GM12878 (cell line): ENCODE data around the gene RFX3. TPM values are rescaled to one million over a fixed set of nuclear protein-coding genes. Genes with fewer than 3 reads are reported as not detected.

Source experiments
- ATAC-seq: fragments of 200-7000 bp; cut with Tn5 transposase; 3 replicates; pipeline ENCODE4 v1.9.1; 2020; ENCODE audit warnings: mild to moderate bottlenecking, moderate library complexity
- BruUV-seq: library from RNA; stranded (reverse); fragments of 400-500 nt; replicated peaks from 2 replicates; lab custom pipeline; 2021; lab: Mats Ljungman, UMichigan
- CTCF ChIA-PET: fragments of 300-600 bp; sonication (Branson Sonifier 250); formaldehyde crosslinking; extraction: SDS; loops from one replicate; lab custom pipeline; 2021; ENCODE audit warnings: inconsistent platforms; lab: Yijun Ruan, JAX
- POLR2A ChIA-PET: fragments of 350-600 bp; formaldehyde crosslinking; extraction: SDS; loops from one replicate; lab custom pipeline; 2021; ENCODE audit warnings: inconsistent platforms; lab: Charles Lee
- RAD21 ChIA-PET: fragments of 300-600 bp; sonication (Branson Sonifier 250); formaldehyde crosslinking; loops from one replicate; lab custom pipeline; 2023; ENCODE audit warnings: antibody characterized with exemption; ENCODE audit not compliant: unreplicated experiment; lab: Charles Lee
- SMC1A ChIA-PET: fragments of 300-600 bp; sonication (Branson Sonifier 250); formaldehyde crosslinking; loops from one replicate; lab custom pipeline; 2023; ENCODE audit not compliant: unreplicated experiment, uncharacterized antibody; lab: Charles Lee
- DNase-seq: peaks from one replicate; pipeline ENCODE4 v3.0.0-alpha.2; 2011; ENCODE audit warnings: low read depth, low spot score
- FAIRE-seq: peaks from 3 replicates; lab custom pipeline; 2011; peaks lifted over from hg19 to GRCh38; lab: Jason Lieb, UNC
- H2AFZ ChIP-seq: 2 replicates; pipeline ENCODE4 v1.6.0; 2011; ENCODE audit warnings: low read depth, low read length, control low read depth; ENCODE audit not compliant: control insufficient read depth
- H3K27ac ChIP-seq: 2 replicates; pipeline ENCODE4 v1.5.1; 2011; ENCODE audit warnings: control low read depth; ENCODE audit not compliant: control insufficient read depth, insufficient read depth
- H3K27me3 ChIP-seq, 2 experiments: replicated peaks in 1 of 2; 2 replicates each; pipeline versions ENCODE4 v1.6.0 to v1.6.1; 2011; ENCODE audit warnings: low read length in 1 of 2; ENCODE audit not compliant: control insufficient read depth in 2 of 2, insufficient read depth in 2 of 2
- H3K36me3 ChIP-seq, 2 experiments: 2 replicates each; pipeline ENCODE4 v1.5.1; 2011; ENCODE audit warnings: low read length in 1 of 2; ENCODE audit not compliant: control insufficient read depth in 2 of 2, insufficient read depth in 2 of 2
- H3K4me1 ChIP-seq: 2 replicates; pipeline ENCODE4 v1.6.1; 2011; ENCODE audit warnings: mild to moderate bottlenecking, low read length, moderate library complexity, mixed read lengths; ENCODE audit not compliant: control insufficient read depth, insufficient read depth
- H3K4me2 ChIP-seq: 2 replicates; pipeline ENCODE4 v1.6.0; 2011; ENCODE audit warnings: control low read depth; ENCODE audit not compliant: control insufficient read depth, insufficient read depth
- H3K4me3 ChIP-seq: fragments of 200-600 bp; sonication (generic); 2 replicates; pipeline ENCODE4 v1.5.1; 2016
- H3K79me2 ChIP-seq: 2 replicates; pipeline ENCODE4 v1.6.0; 2011; ENCODE audit warnings: low read length; ENCODE audit not compliant: control insufficient read depth, insufficient read depth
- H3K9ac ChIP-seq: 2 replicates; pipeline ENCODE4 v1.8.0; 2011; ENCODE audit warnings: low read length, control low read depth, mixed read lengths; ENCODE audit not compliant: control insufficient read depth, insufficient read depth
- H3K9me3 ChIP-seq: replicated peaks from 3 replicates; pipeline ENCODE4 v1.5.1; 2011; ENCODE audit warnings: mild to moderate bottlenecking, low read length; ENCODE audit not compliant: control insufficient read depth, insufficient read depth
- H4K20me1 ChIP-seq: 2 replicates; pipeline ENCODE4 v1.6.0; 2011; ENCODE audit not compliant: control insufficient read depth, insufficient read depth
- BCL11A ChIP-seq: IDR thresholded peaks from 2 replicates; pipeline ENCODE4 v1.6.1; 2011; ENCODE audit warnings: low read depth, low read length
- BHLHE40 ChIP-seq, 2 experiments: fragments of 450-650 bp in 1 of 2; IDR thresholded peaks; 2 replicates each; pipeline ENCODE4 v1.6.1; 2011 to 2017; ENCODE audit warnings: low read depth in 2 of 2, borderline replicate concordance in 1 of 2, improper control_type of control experiment in 1 of 2, low read length in 1 of 2, mild to moderate bottlenecking in 1 of 2
- CBX3 ChIP-seq: fragments of 200-600 bp; sonication (generic); IDR thresholded peaks from 2 replicates; pipeline ENCODE4 v1.6.1; 2016; ENCODE audit warnings: low read depth, borderline replicate concordance
- CBX5 ChIP-seq: sonication (generic); IDR thresholded peaks from 2 replicates; pipeline ENCODE4 v1.6.1; 2016; ENCODE audit warnings: low read depth, moderate library complexity, mild to moderate bottlenecking, inconsistent platforms
- CHD1 ChIP-seq: IDR thresholded peaks from 2 replicates; pipeline ENCODE4 v1.6.1; 2012; ENCODE audit warnings: low read depth, low read length, improper control_type of control experiment
- DPF2 ChIP-seq: fragments of 450-650 bp; IDR thresholded peaks from 2 replicates; pipeline ENCODE4 v1.6.1; 2017; ENCODE audit warnings: mild to moderate bottlenecking
- IRF4 ChIP-seq: IDR thresholded peaks from 2 replicates; pipeline ENCODE4 v1.6.1; 2011; ENCODE audit warnings: low read depth, low read length
- JUNB ChIP-seq: IDR thresholded peaks from 2 replicates; pipeline ENCODE4 v1.6.1; 2016; ENCODE audit warnings: antibody characterized with exemption, mild to moderate bottlenecking
- POLR2A ChIP-seq: IDR thresholded peaks from 2 replicates; pipeline ENCODE4 v1.6.1; 2011; ENCODE audit warnings: low read depth, mild to moderate bottlenecking, low read length
- RELA ChIP-seq: fragments of 450-650 bp; IDR thresholded peaks from 2 replicates; pipeline ENCODE4 v1.8.0; 2014; ENCODE audit warnings: borderline replicate concordance; ENCODE audit not compliant: partially characterized antibody
- SP1 ChIP-seq: IDR thresholded peaks from one replicate; pipeline ENCODE4 v1.6.1; 2011; ENCODE audit warnings: low read depth, low read length
- TCF7 ChIP-seq: IDR thresholded peaks from 2 replicates; pipeline ENCODE4 v1.6.1; 2014; ENCODE audit warnings: antibody characterized with exemption, borderline replicate concordance
- ZBTB40 ChIP-seq: fragments of 450-650 bp; IDR thresholded peaks from 2 replicates; pipeline ENCODE4 v1.6.1; 2016; ENCODE audit warnings: mild to moderate bottlenecking, moderate library complexity, borderline replicate concordance
- WGBS: methylation state at CpG from one replicate; pipeline ENCODE4 v1.1.6; 2016; ENCODE audit warnings: low lambda C conversion rate; ENCODE audit not compliant: insufficient replicate concordance, insufficient coverage; ENCODE audit errors: missing lambda C conversion rate; 5-methylcytosine and 5-hydroxymethylcytosine counted together
- in situ Hi-C: fragments of 300-500 bp; cut with MboI; formaldehyde crosslinking; loops from 9 replicates; pipeline ENCODE4 v1.14.3; 2018; ENCODE audit warnings: mixed read lengths
- intact Hi-C: fragments of 100-400 bp; cut with micrococcal nuclease; formaldehyde crosslinking; loops from one replicate; pipeline ENCODE4 v1.14.2; 2022; ENCODE audit not compliant: unreplicated experiment
- polyA plus RNA-seq, 11 experiments: library from polyadenylated mRNA; depleted of rRNA in 4 of 11; unstranded in 6 of 11; stranded (reverse) in 5 of 11; fragments of >200 nt; fragmentation: Nextera tagmentation in 4 of 11; fragmentation: Illumina TruSeq in 1 of 11; extraction: Ambion mirVana in 4 of 11; extraction: Trizol in 1 of 11; gene quantifications; 1 replicate in 1 of 11; 2 replicates in 10 of 11; pipeline versions ENCODE4 v1.2.1 to v1.2.3, GENCODE V29; 2011 to 2016; ENCODE audit warnings: inconsistent platforms in 2 of 11, missing spikeins in 2 of 11, low read depth in 1 of 11
- total RNA-seq, 4 experiments: library from RNA; depleted of rRNA in 3 of 4; stranded (reverse); fragments of >200 nt in 3 of 4; fragmentation: Illumina TruSeq in 1 of 4; extraction: Trizol in 1 of 4; gene quantifications; 2 replicates each; pipeline versions ENCODE4 v1.2.1 to v1.2.3, GENCODE V29; 2013 to 2021

RFX3 gene
- total and polyA plus RNA-seq, 10 of the 15 experiments (the other 5 are each of a cell fraction or from before 2014, with no cell fraction given) = 1.2 to 26.4 (median 6.7) TPM

GRCh38 chr9:3567988-3568387 is 42.2 kb upstream of the RFX3 start:
- ChIA-PET RAD21 (no interaction called here), POLR2A (no interaction called here), CTCF (no interaction called here), SMC1A (no interaction called here)
- no TSS peak for BruUV-seq
- Histone ChIP-seq H3K4me1 (no peaks in the 10 kb centered on the region), H3K36me3 (no peaks in the 10 kb centered on the region), H3K9ac (no peak overlapping the region), H3K27me3 (no peaks in the 10 kb centered on the region), H3K9me3 (no peaks in the 10 kb centered on the region), H3K4me2 (no peak overlapping the region), H3K79me2 (no peaks in the 10 kb centered on the region), H3K4me3 (no peak overlapping the region), H2AFZ (no peak overlapping the region), H4K20me1 (no peaks in the 10 kb centered on the region), H3K27ac (no peak overlapping the region)
- ATAC-seq = no peak
- FAIRE-seq = no peak
- 86% methylated on average over 6 of the region's 6 CpGs for WGBS
- no peak for DNase-seq
- intact Hi-C loops = no loop called here
- in situ Hi-C loops = no loop called here
- TF ChIP-seq IRF4 = no peak
- TF ChIP-seq POLR2A = no peak
- no peak for TF ChIP-seq CBX3
- TF ChIP-seq DPF2 = no peak

GRCh38 chr9:3553076-3553765 is 27.4 kb upstream of the RFX3 start:
- FAIRE-seq (no peak), ATAC-seq (no peak), DNase-seq (no peak)
- ChIA-PET POLR2A (no interaction called here), RAD21 (no interaction called here), SMC1A (interaction anchor here (0.6 kb wide), 1 partner anchor 9 kb away, joined by 3 read pairs; no protein-coding TSS in a partner anchor), CTCF (no interaction called here)
- Histone ChIP-seq H3K36me3 (no peaks in the 10 kb centered on the region), H3K27ac (no peak overlapping the region), H3K9ac (no peak overlapping the region), H3K9me3 (no peaks in the 10 kb centered on the region), H3K79me2 (no peaks in the 10 kb centered on the region), H3K27me3 (no peaks in the 10 kb centered on the region), H3K4me3 (no peak overlapping the region), H3K4me1 (no peaks in the 10 kb centered on the region), H2AFZ (no peak overlapping the region), H3K4me2 (no peak overlapping the region), H4K20me1 (no peaks in the 10 kb centered on the region)
- no TSS peak for BruUV-seq
- 94% methylated on average over 3 of the region's 3 CpGs for WGBS
- intact Hi-C loops (no loop called here), in situ Hi-C loops (no loop called here)
- TF ChIP-seq TCF7 = no peak
- no peak for TF ChIP-seq SP1
- TF ChIP-seq JUNB = no peak
- TF ChIP-seq BHLHE40 (IDR thresholded peaks at IDR 0.05; ENCODE audit: borderline replicate concordance in 1 of 2, low read depth in 2 of 2, low read length in 1 of 2) = no peak
- no peak for TF ChIP-seq CBX5
- TF ChIP-seq BCL11A = no peak
- TF ChIP-seq RELA = no peak
- no peak for TF ChIP-seq ZBTB40
- no peak for TF ChIP-seq CHD1
